Heart left ventricle (tissue), 16 donors: Measurements from ENCODE around the gene PHLPP1. TPM values are rescaled to one million over a fixed set of nuclear protein-coding genes. Genes with fewer than 3 reads are reported as not detected.

Source experiments
- ATAC-seq, 4 donors: fragments of 200-7000 bp; cut with Tn5 transposase; one replicate each; pipeline ENCODE4 v1.9.1; 2020 to 2022; ENCODE audit warnings: moderate library complexity in 4 of 4, mild to moderate bottlenecking in 3 of 4, moderate number of reproducible peaks in 1 of 4
- DNase-seq, 5 donors: peaks; one replicate each; pipeline ENCODE4 v3.0.0-alpha.2; 2020
- H3K27ac ChIP-seq, 12 donors: fragments of 200-600 bp; sonication (generic) in 4 of 12; one replicate each; pipeline versions ENCODE4 v1.5.0 to v1.8.0; 2016 to 2022; ENCODE audit warnings: mild to moderate bottlenecking in 2 of 12
- H3K27me3 ChIP-seq, 9 donors: fragments of 200-600 bp; sonication (generic) in 2 of 9; one replicate each; pipeline versions ENCODE4 v1.5.1 to v1.8.0; 2016 to 2022; ENCODE audit warnings: mild to moderate bottlenecking in 3 of 9
- H3K36me3 ChIP-seq, 9 donors: fragments of 200-600 bp; sonication (generic) in 2 of 9; one replicate each; pipeline versions ENCODE4 v1.5.0 to v1.8.0; 2018 to 2022; ENCODE audit warnings: mild to moderate bottlenecking in 2 of 9
- H3K4me1 ChIP-seq, 12 donors: fragments of 200-600 bp; sonication (generic) in 4 of 12; one replicate each; pipeline versions ENCODE4 v1.5.0 to v1.8.0; 2016 to 2022; ENCODE audit warnings: mild to moderate bottlenecking in 3 of 12
- H3K4me3 ChIP-seq, 12 donors: fragments of 200-600 bp; sonication (generic) in 4 of 12; one replicate each; pipeline versions ENCODE4 v1.5.0 to v1.8.0; 2017 to 2022; ENCODE audit warnings: mild to moderate bottlenecking in 9 of 12, moderate library complexity in 4 of 12
- H3K9me3 ChIP-seq, 12 donors: fragments of 200-600 bp; sonication (generic) in 4 of 12; one replicate each; pipeline versions ENCODE4 v1.5.0 to v1.8.0; 2016 to 2022; ENCODE audit warnings: mild to moderate bottlenecking in 1 of 12
- CTCF ChIP-seq, 12 donors: fragments of 200-600 bp; sonication (generic) in 4 of 12; IDR thresholded peaks; one replicate each; pipeline versions ENCODE4 v1.5.0 to v1.8.0; 2018 to 2022; ENCODE audit warnings: antibody characterized with exemption in 12 of 12, mild to moderate bottlenecking in 5 of 12
- POLR2A ChIP-seq, 2 donors: fragments of 450-650 bp; IDR thresholded peaks; one replicate each; pipeline ENCODE4 v1.6.1; 2017; ENCODE audit warnings: antibody characterized with exemption in 2 of 2, mild to moderate bottlenecking in 2 of 2, moderate library complexity in 2 of 2
- WGBS, 4 donors: extraction: QIAGEN DNeasy Blood & Tissue Kit in 2 of 4; methylation state at CpG; one replicate each; pipeline versions ENCODE4 v1.1.5 to v1.1.7; 2013 to 2018; 5-methylcytosine and 5-hydroxymethylcytosine counted together
- intact Hi-C, 10 donors: fragments of 100-400 bp; cut with DNase I; formaldehyde crosslinking; loops; one replicate each; pipeline versions ENCODE4 v1.11.1 to v1.14.2; 2022
- polyA plus RNA-seq, 2 donors: library from polyadenylated mRNA; stranded (reverse); fragments of 200-250 nt; gene quantifications; one replicate each; pipeline ENCODE4 v1.2.3, GENCODE V29; 2013
- total RNA-seq, 9 donors: library from RNA; depleted of rRNA in 2 of 9; stranded (reverse); fragments of >200 nt in 2 of 9; fragmentation: NEBNext Ultra II Directional in 3 of 9; extraction: Animal tissue kit (Norgen Biotek cat#: 25700) in 3 of 9; gene quantifications; one replicate each; pipeline versions ENCODE4 v1.1.0 to v1.2.4, GENCODE V29; 2016 to 2023
- donor health status: ischemic (EF 13 %, LVEDD 7.1; RV severe dilation, severe dysfunction).
- donor health status: healthy with polysubstance abuse.
- donor health status: DM: no; HTN: yes; CAD: no.
- donor health status: DM: no; HTN: no; CAD: no.
- donor health status: ischemic (EF 25% LVEDD 6.9; RV normal size, moderate dysfunction).
- donor health status: ischemic (EF 25% LVEDD 5.7; RV mildly dilated, moderate dysfunction).
- donor health status: healthy.
- donor health status: DM: yes; HTN: yes; CAD: no.
- donor health status: ischemic (EF 35%, LVEDD 5.7; RV mildly dilated, moderate dysfunction).
- donor health status: nonischemic (EF 11% LVEDD 7.7; RV severe dilation, severe dysfunction).
- donor health status: DM: yes; HTN: yes; CAD: no.
- donor health status: PGD.
- donor health status: ischemic (EF 29% LVEDD 5.4; RV normal size, mild dysfunction).
- donor health status: nonischemic (EF 23%, LVEDD 6.1; RV moderate dilation, normal function).

PHLPP1 gene
- total and polyA plus RNA-seq, 11 donors, result 1.7 to 11.1 (median 6.2) TPM

- Histone ChIP-seq H3K9me3 (no peaks in the 10 kb centered on the region), H3K27ac (no peak overlapping the region), H3K4me3 (no peak overlapping the region), H3K36me3 (no peaks in the 10 kb centered on the region), H3K27me3 (peaks cover 0 to under 1% (median 0%) of the 10 kb centered on the region in 9 donors), H3K4me1 (peaks cover 0 to 7% (median 0%) of the 10 kb centered on the region in 12 donors)
- TF ChIP-seq CTCF (IDR thresholded peaks at IDR 0.05), result no peak
- ATAC-seq (no peak), DNase-seq (no peak)
- 95 to 99% (median 96%) methylated on average over 5 to 6 of the region's 6 CpGs for WGBS, 4 donors
- intact Hi-C loops, result no loop called here
These were observed 284.6 kb downstream of the PHLPP1 start for GRCh38 chr18:62999921-63000320.

- DNase-seq (no peak), ATAC-seq (no peak)
- no peak overlapping the region for H3K27ac ChIP-seq
- intact Hi-C loops, result no loop called here
- WGBS, 4 donors, result 76 to 97% (median 86%) methylated on average over 8 of the region's 8 CpGs
- TF ChIP-seq POLR2A (IDR thresholded peaks at IDR 0.05), result no peak
- no peak for TF ChIP-seq CTCF (IDR thresholded peaks at IDR 0.05)
- H3K36me3 ChIP-seq, result no peaks in the 10 kb centered on the region
- H3K9me3 ChIP-seq, result no peaks in the 10 kb centered on the region
- peaks cover 0 to 7% (median 0%) of the 10 kb centered on the region in 12 donors for H3K4me1 ChIP-seq
- H3K27me3 ChIP-seq, result no peaks in the 10 kb centered on the region
- H3K4me3 ChIP-seq, result no peak overlapping the region
These were observed 285.5 kb downstream of the PHLPP1 start for GRCh38 chr18:63000839-63001238.

- ATAC-seq (no peak), DNase-seq (no peak)
- no peaks in the 10 kb centered on the region for H3K9me3 ChIP-seq
- H3K4me1 ChIP-seq, result peaks cover 0 to 7% (median 0%) of the 10 kb centered on the region in 12 donors
- no peak for TF ChIP-seq CTCF (IDR thresholded peaks at IDR 0.05)
- TF ChIP-seq POLR2A (IDR thresholded peaks at IDR 0.05), result no peak
- 96 to 100% (median 98%) methylated on average over 5 of the region's 5 CpGs for WGBS, 4 donors
- no peak overlapping the region for H3K27ac ChIP-seq
- no peaks in the 10 kb centered on the region for H3K27me3 ChIP-seq
- H3K36me3 ChIP-seq, result no peaks in the 10 kb centered on the region
- no peak overlapping the region for H3K4me3 ChIP-seq
- intact Hi-C loops, result no loop called here
These were observed 286.5 kb downstream of the PHLPP1 start for GRCh38 chr18:63001861-63002260.

- TF ChIP-seq CTCF (IDR thresholded peaks at IDR 0.05) (no peak), POLR2A (IDR thresholded peaks at IDR 0.05) (no peak)
- Histone ChIP-seq H3K27me3 (no peaks in the 10 kb centered on the region), H3K9me3 (no peaks in the 10 kb centered on the region), H3K4me1 (peaks cover 0 to 7% (median 0%) of the 10 kb centered on the region in 12 donors), H3K36me3 (no peaks in the 10 kb centered on the region), H3K27ac (no peak overlapping the region), H3K4me3 (no peak overlapping the region)
- intact Hi-C loops, result no loop called here
- WGBS, 4 donors, result 94 to 96% (median 95%) methylated on average over 6 of the region's 6 CpGs
- DNase-seq (no peak), ATAC-seq (no peak)
These were observed 287.0 kb downstream of the PHLPP1 start for GRCh38 chr18:63002305-63002704.
